Thoracic aorta (tissue), 2 donors: Measurements from ENCODE around the gene CXCL9. TPM values are rescaled to one million over a fixed set of nuclear protein-coding genes. Genes with fewer than 3 reads are reported as not detected.

Source experiments
- ATAC-seq: fragments of 150-250 bp; one replicate; pipeline ENCODE4 v1.8.0; 2017; ENCODE audit warnings: low read depth; ENCODE audit not compliant: insufficient number of reproducible peaks, low FRiP score
- DNase-seq: peaks from one replicate; pipeline ENCODE4 v3.0.0-alpha.2; 2020; ENCODE audit warnings: low spot score
- H3K27ac ChIP-seq, 2 donors: fragments of 200-600 bp; sonication (generic); 1 replicate in 1 of 2; 2 replicates in 1 of 2; pipeline ENCODE4 v1.5.1; 2016; ENCODE audit warnings: mild to moderate bottlenecking in 2 of 2, moderate library complexity in 2 of 2
- H3K27me3 ChIP-seq: fragments of 200-600 bp; sonication (generic); replicated peaks from 2 replicates; pipeline ENCODE4 v1.6.0; 2016; ENCODE audit warnings: mild to moderate bottlenecking; ENCODE audit not compliant: insufficient read depth
- H3K36me3 ChIP-seq: fragments of 200-600 bp; sonication (generic); one replicate; pipeline ENCODE4 v1.5.1; 2016
- H3K4me1 ChIP-seq, 2 donors: fragments of 200-600 bp; sonication (generic); 1 replicate in 1 of 2; 2 replicates in 1 of 2; pipeline versions ENCODE4 v1.5.1 to v1.6.0; 2016; ENCODE audit warnings: low read depth in 2 of 2, mild to moderate bottlenecking in 1 of 2; ENCODE audit not compliant: control insufficient read depth in 1 of 2
- H3K4me3 ChIP-seq: fragments of 200-600 bp; sonication (generic); 2 replicates; pipeline ENCODE4 v1.5.1; 2016; ENCODE audit warnings: mild to moderate bottlenecking
- H3K9me3 ChIP-seq: fragments of 200-600 bp; sonication (generic); 2 replicates; pipeline ENCODE4 v1.5.1; 2016
- CTCF ChIP-seq: fragments of 200-600 bp; sonication (generic); IDR thresholded peaks from one replicate; pipeline ENCODE4 v1.5.1; 2019; ENCODE audit warnings: antibody characterized with exemption
- total RNA-seq, 2 donors: library from RNA; depleted of rRNA; stranded (reverse); fragments of >200 nt; gene quantifications; one replicate each; pipeline versions ENCODE4 v1.1.0 to v1.2.3, GENCODE V29; 2016

Gene CXCL9
- total RNA-seq, 2 donors from 2014 or later = 0.63 to 1.2 TPM

GRCh38 chr4:76011018-76011670 is 3.8 kb upstream of the CXCL9 start:
- no peaks in the 10 kb centered on the region for H3K9me3 ChIP-seq
- no peak for TF ChIP-seq CTCF
- DNase-seq = no peak
- ATAC-seq = no peak
- no peak overlapping the region for H3K27ac ChIP-seq
- no peaks in the 10 kb centered on the region for H3K36me3 ChIP-seq
- peaks cover 0 to 5% of the 10 kb centered on the region in 2 donors for H3K4me1 ChIP-seq
- no peak overlapping the region for H3K4me3 ChIP-seq
- H3K27me3 ChIP-seq = no peaks in the 10 kb centered on the region

GRCh38 chr4:76010576-76010975 is 3.3 kb upstream of the CXCL9 start:
- ATAC-seq (no peak), DNase-seq (no peak)
- Histone ChIP-seq H3K27ac (no peak overlapping the region), H3K4me1 (peaks cover 0 to 5% of the 10 kb centered on the region in 2 donors), H3K36me3 (no peaks in the 10 kb centered on the region), H3K27me3 (no peaks in the 10 kb centered on the region), H3K9me3 (no peaks in the 10 kb centered on the region), H3K4me3 (no peak overlapping the region)
- no peak for TF ChIP-seq CTCF

GRCh38 chr4:76009311-76009710 is 2.0 kb upstream of the CXCL9 start:
- TF ChIP-seq CTCF = no peak
- H3K27ac ChIP-seq = no peak overlapping the region
- H3K36me3 ChIP-seq = no peaks in the 10 kb centered on the region
- H3K27me3 ChIP-seq = no peaks in the 10 kb centered on the region
- H3K4me1 ChIP-seq = peaks cover 0 to 5% of the 10 kb centered on the region in 2 donors
- DNase-seq (no peak), ATAC-seq (no peak)
- H3K9me3 ChIP-seq = no peaks in the 10 kb centered on the region
- H3K4me3 ChIP-seq = no peak overlapping the region

GRCh38 chr4:76003620-76004019 is 3.7 kb downstream of the CXCL9 start:
- ATAC-seq = no peak
- H3K27ac ChIP-seq = no peak overlapping the region
- no peaks in the 10 kb centered on the region for H3K36me3 ChIP-seq
- H3K27me3 ChIP-seq = no peaks in the 10 kb centered on the region
- no peaks in the 10 kb centered on the region for H3K4me1 ChIP-seq
- no peak overlapping the region for H3K4me3 ChIP-seq
- no peak for TF ChIP-seq CTCF
- no peak for DNase-seq
- H3K9me3 ChIP-seq = no peaks in the 10 kb centered on the region

GRCh38 chr4:76003035-76003434 is 4.3 kb downstream of the CXCL9 start:
- no peaks in the 10 kb centered on the region for H3K4me1 ChIP-seq
- H3K4me3 ChIP-seq = no peak overlapping the region
- ATAC-seq (no peak), DNase-seq (no peak)
- H3K27ac ChIP-seq = no peak overlapping the region
- H3K36me3 ChIP-seq = no peaks in the 10 kb centered on the region
- no peak for TF ChIP-seq CTCF
- H3K9me3 ChIP-seq = no peaks in the 10 kb centered on the region
- no peaks in the 10 kb centered on the region for H3K27me3 ChIP-seq
